PC-9 (cell line): ENCODE results near the gene MAP4. TPM values are rescaled to one million over a fixed set of nuclear protein-coding genes. Genes with fewer than 3 reads are reported as not detected.

ENCODE experiments used
- BruUV-seq: library from RNA; stranded (reverse); fragments of 400-500 nt; replicated peaks from 2 replicates; lab custom pipeline; 2021; lab: Mats Ljungman, UMichigan
- CTCF ChIA-PET: fragments of 300-600 bp; sonication (Branson Sonifier 250); formaldehyde crosslinking; loops from one replicate; lab custom pipeline; 2022; ENCODE audit warnings: antibody characterized with exemption; lab: Charles Lee
- POLR2A ChIA-PET: fragments of 300-600 bp; sonication (Branson Sonifier 250); formaldehyde crosslinking; loops from one replicate; lab custom pipeline; 2022; ENCODE audit warnings: antibody characterized with exemption; ENCODE audit not compliant: unreplicated experiment; lab: Charles Lee
- DNase-seq, 2 experiments: peaks; one replicate each; pipeline versions ENCODE4 v3.0.0 to v3.0.0-alpha.2; 2015 to 2022; ENCODE audit warnings: mixed read lengths in 1 of 2
- H2AFZ ChIP-seq: fragments of 200-600 bp; sonication (generic); 2 replicates; pipeline ENCODE4 v1.8.1; 2017; ENCODE audit warnings: antibody characterized with exemption
- H3F3A ChIP-seq: fragments of 200-600 bp; sonication (generic); 2 replicates; pipeline ENCODE4 v1.8.1; 2017; ENCODE audit warnings: antibody characterized with exemption, mild to moderate bottlenecking, low read depth; ENCODE audit not compliant: insufficient read depth
- H3K27ac ChIP-seq: fragments of 200-600 bp; sonication (generic); 2 replicates; pipeline ENCODE4 v1.6.1; 2016; ENCODE audit warnings: mixed run types
- H3K27me3 ChIP-seq: fragments of 200-600 bp; sonication (generic); 2 replicates; pipeline ENCODE4 v1.6.1; 2016; ENCODE audit warnings: low read depth, mixed run types; ENCODE audit not compliant: insufficient read depth
- H3K36me3 ChIP-seq: fragments of 200-600 bp; sonication (generic); 2 replicates; pipeline ENCODE4 v1.6.1; 2016; ENCODE audit warnings: low read depth, mixed run types
- H3K4me1 ChIP-seq: fragments of 200-600 bp; sonication (generic); replicated peaks from 2 replicates; pipeline ENCODE4 v1.6.1; 2016; ENCODE audit warnings: mixed run types; ENCODE audit not compliant: insufficient read depth
- H3K4me2 ChIP-seq: fragments of 200-600 bp; sonication (generic); 2 replicates; pipeline ENCODE4 v1.6.1; 2017; ENCODE audit warnings: mixed run types
- H3K4me3 ChIP-seq: fragments of 200-600 bp; sonication (generic); 2 replicates; pipeline ENCODE4 v1.6.1; 2016; ENCODE audit warnings: mixed run types
- H3K79me2 ChIP-seq: fragments of 200-600 bp; sonication (generic); 2 replicates; pipeline ENCODE4 v1.6.1; 2017; ENCODE audit warnings: low read depth, mixed run types
- H3K9me2 ChIP-seq: fragments of 200-600 bp; sonication (generic); 2 replicates; pipeline ENCODE4 v1.8.1; 2017; ENCODE audit warnings: mild to moderate bottlenecking; ENCODE audit not compliant: insufficient read depth
- H3K9me3 ChIP-seq: fragments of 200-600 bp; sonication (generic); 2 replicates; pipeline ENCODE4 v1.8.1; 2016; ENCODE audit warnings: low read depth; ENCODE audit not compliant: insufficient read depth
- H4K20me1 ChIP-seq: fragments of 200-600 bp; sonication (generic); 2 replicates; pipeline ENCODE4 v1.8.1; 2017; ENCODE audit not compliant: insufficient read depth
- CTCF ChIP-seq: fragments of 200-600 bp; sonication (generic); conservative IDR thresholded peaks from 2 replicates; pipeline ENCODE4 v1.6.1; 2017; ENCODE audit warnings: mixed run types, antibody characterized with exemption, mild to moderate bottlenecking, moderate library complexity
- EZH2 ChIP-seq: fragments of 200-600 bp; sonication (generic); IDR thresholded peaks from 2 replicates; pipeline ENCODE4 v1.8.0; 2017; ENCODE audit warnings: antibody characterized with exemption, low read depth
- intact Hi-C: fragments of 100-400 bp; cut with micrococcal nuclease; formaldehyde crosslinking; loops from one replicate; pipeline ENCODE4 v1.10.0; 2022; ENCODE audit not compliant: unreplicated experiment
- total RNA-seq: library from RNA; stranded (reverse); gene quantifications from 2 replicates; pipeline ENCODE4 v1.2.3, GENCODE V29; 2021

The MAP4 gene
- total RNA-seq, 1 experiment from 2014 or later: 187 TPM

- Histone ChIP-seq H3K4me1 (no peaks in the 10 kb centered on the region), H3K9me3 (no peaks in the 10 kb centered on the region), H3K79me2 (no peaks in the 10 kb centered on the region), H3K4me3 (no peak overlapping the region), H3K27ac (no peak overlapping the region), H4K20me1 (no peaks in the 10 kb centered on the region), H3F3A (no peaks in the 10 kb centered on the region), H2AFZ (no peak overlapping the region), H3K4me2 (no peak overlapping the region), H3K27me3 (no peaks in the 10 kb centered on the region), H3K36me3 (no peaks in the 10 kb centered on the region), H3K9me2 (no peaks in the 10 kb centered on the region)
- TF ChIP-seq CTCF (no peak), EZH2 (no peak)
- no TSS peak for BruUV-seq
- DNase-seq: no peak
- ChIA-PET CTCF (no interaction called here), POLR2A (no interaction called here)
- intact Hi-C loops: no loop called here
Measured at GRCh38 chr3:47895241-47895640, 121.0 kb downstream of the MAP4 start.

GRCh38 chr3:47892286-47893040, 123.8 kb downstream of the MAP4 start:
- Histone ChIP-seq H3K9me3 (no peaks in the 10 kb centered on the region), H3F3A (no peaks in the 10 kb centered on the region), H3K4me1 (no peaks in the 10 kb centered on the region), H3K4me2 (no peak overlapping the region), H4K20me1 (no peaks in the 10 kb centered on the region), H3K27me3 (no peaks in the 10 kb centered on the region), H3K4me3 (no peak overlapping the region), H3K27ac (no peak overlapping the region), H3K36me3 (no peaks in the 10 kb centered on the region), H3K79me2 (no peaks in the 10 kb centered on the region), H2AFZ (no peak overlapping the region), H3K9me2 (no peaks in the 10 kb centered on the region)
- BruUV-seq: no TSS peak
- DNase-seq: no peak
- intact Hi-C loops: no loop called here
- TF ChIP-seq EZH2: no peak
- no peak for TF ChIP-seq CTCF
- CTCF ChIA-PET: no interaction called here
- POLR2A ChIA-PET: no interaction called here

DNA sequence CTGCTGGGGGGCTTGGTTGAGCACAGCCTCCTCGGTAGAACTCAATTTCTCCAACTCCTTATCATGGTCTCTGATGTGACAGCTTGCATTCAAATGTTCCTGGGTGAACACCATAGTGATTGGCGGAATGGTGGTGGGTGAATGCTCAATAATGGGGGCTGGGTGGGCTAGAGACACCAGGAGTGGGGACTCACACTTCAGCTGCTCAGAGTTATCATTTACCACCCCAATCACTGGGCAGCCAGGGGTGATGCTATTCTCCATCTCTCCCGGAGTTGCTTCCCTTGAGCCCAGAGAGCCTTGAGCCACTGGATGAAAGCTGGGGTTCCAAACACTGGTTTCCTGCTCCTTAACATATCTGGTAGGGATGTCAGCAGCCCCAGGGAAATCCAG, 124.6 kb downstream of the MAP4 start:
- Histone ChIP-seq H2AFZ (no peak overlapping the region), H3F3A (no peaks in the 10 kb centered on the region), H4K20me1 (no peaks in the 10 kb centered on the region), H3K27me3 (no peaks in the 10 kb centered on the region), H3K36me3 (no peaks in the 10 kb centered on the region), H3K27ac (no peak overlapping the region), H3K79me2 (no peaks in the 10 kb centered on the region), H3K4me3 (no peak overlapping the region), H3K9me3 (no peaks in the 10 kb centered on the region), H3K4me2 (no peak overlapping the region), H3K9me2 (no peaks in the 10 kb centered on the region), H3K4me1 (no peaks in the 10 kb centered on the region)
- intact Hi-C loops: no loop called here
- no TSS peak for BruUV-seq
- CTCF ChIA-PET: no interaction called here
- no peak for DNase-seq
- POLR2A ChIA-PET: no interaction called here
- TF ChIP-seq EZH2 (no peak), CTCF (no peak)
